ENCODE data around the gene LST1.

LST1 gene

GRCh38 chr6:31622684-31623091, 36.6 kb downstream of the LST1 start:
- no peak overlapping the region for H3K18ac ChIP-seq (ENCODE audit: low read length)
- H3K4me3 ChIP-seq (ENCODE audit: low read depth, low read length), result no peak overlapping the region
- H3K79me1 ChIP-seq (ENCODE audit: low read length), result peaks cover 7% of the 10 kb centered on the region
- H4K91ac ChIP-seq (ENCODE audit: low read depth, low read length), result no peak overlapping the region
- H2BK120ac ChIP-seq (ENCODE audit: insufficient read depth, low read length, poor library complexity), result no peak overlapping the region
- H3K9ac ChIP-seq (ENCODE audit: low read length), result no peak overlapping the region
- H3K36me3 ChIP-seq (ENCODE audit: control insufficient read depth in 1 of 2, insufficient read depth in 2 of 2, low read length in 2 of 2), result peaks cover 44 to 46% of the 10 kb centered on the region in 2 experiments
- no peak overlapping the region for H4K12ac ChIP-seq (ENCODE audit: low read depth, low read length)
- peak overlapping the region; percentile 77 for H3K4ac ChIP-seq (ENCODE audit: low read depth, low read length)
- no peak overlapping the region for H2AK5ac ChIP-seq (ENCODE audit: low read length)
- no peak overlapping the region for H3K27ac ChIP-seq (ENCODE audit: low read depth, low read length)
- no peak overlapping the region for H2BK12ac ChIP-seq (ENCODE audit: low read length)
- DNase-seq, result peak; percentile 30 to 63
- H2BK5ac ChIP-seq (ENCODE audit: low read depth, low read length, poor library complexity), result no peak overlapping the region
- no peak overlapping the region for H2AFZ ChIP-seq (ENCODE audit: insufficient read depth, low read length, poor library complexity)
- H3K79me2 ChIP-seq (ENCODE audit: control insufficient read depth, insufficient read depth, low read length, poor library complexity), result peaks cover 17% of the 10 kb centered on the region
- no peak overlapping the region for H3K14ac ChIP-seq (ENCODE audit: low read length)
- H4K8ac ChIP-seq (ENCODE audit: low read depth, low read length), result no peak overlapping the region
- peak overlapping the region; percentile 97 for H3K4me2 ChIP-seq (ENCODE audit: low read length)
- no peaks in the 10 kb centered on the region for H3K27me3 ChIP-seq (ENCODE audit: insufficient read depth, low read length)
- H3K9me3 ChIP-seq (ENCODE audit: insufficient read depth, low read depth, low read length), result no peaks in the 10 kb centered on the region
- WGBS (ENCODE audit: extremely low coverage, insufficient coverage, insufficient read length), result no CpG with 5 or more reads among the region's 10 CpGs
- no peak overlapping the region for H3K23ac ChIP-seq (ENCODE audit: low read length)
- peaks cover 4 to 7% of the 10 kb centered on the region in 2 experiments for H3K4me1 ChIP-seq (ENCODE audit: control insufficient read depth in 1 of 2, insufficient read depth in 2 of 2, low read length in 2 of 2)

GRCh38 chr6:31624070-31624469, 38.0 kb downstream of the LST1 start:
- no peak overlapping the region for H3K4me2 ChIP-seq (ENCODE audit: low read length)
- H2BK12ac ChIP-seq (ENCODE audit: low read length), result no peak overlapping the region
- no peak overlapping the region for H3K27ac ChIP-seq (ENCODE audit: low read depth, low read length)
- H3K4ac ChIP-seq (ENCODE audit: low read depth, low read length), result no peak overlapping the region
- no peak overlapping the region for H2BK120ac ChIP-seq (ENCODE audit: insufficient read depth, low read length, poor library complexity)
- no peak overlapping the region for H3K18ac ChIP-seq (ENCODE audit: low read length)
- H4K91ac ChIP-seq (ENCODE audit: low read depth, low read length), result no peak overlapping the region
- no peak overlapping the region for H2AK5ac ChIP-seq (ENCODE audit: low read length)
- no CpG with 5 or more reads among the region's 10 CpGs for WGBS (ENCODE audit: extremely low coverage, insufficient coverage, insufficient read length)
- peaks cover 4 to 7% of the 10 kb centered on the region in 2 experiments for H3K4me1 ChIP-seq (ENCODE audit: control insufficient read depth in 1 of 2, insufficient read depth in 2 of 2, low read length in 2 of 2)
- no peak overlapping the region for H4K8ac ChIP-seq (ENCODE audit: low read depth, low read length)
- no peak overlapping the region for H2AFZ ChIP-seq (ENCODE audit: insufficient read depth, low read length, poor library complexity)
- H3K36me3 ChIP-seq (ENCODE audit: control insufficient read depth in 1 of 2, insufficient read depth in 2 of 2, low read length in 2 of 2), result peaks cover 56 to 58% of the 10 kb centered on the region in 2 experiments
- no peak overlapping the region for H3K23ac ChIP-seq (ENCODE audit: low read length)
- H3K79me1 ChIP-seq (ENCODE audit: low read length), result peaks cover 7% of the 10 kb centered on the region
- no peak overlapping the region for H3K9ac ChIP-seq (ENCODE audit: low read length)
- H3K4me3 ChIP-seq (ENCODE audit: low read depth, low read length), result no peak overlapping the region
- H3K27me3 ChIP-seq (ENCODE audit: insufficient read depth, low read length), result no peaks in the 10 kb centered on the region
- peaks cover 17% of the 10 kb centered on the region for H3K79me2 ChIP-seq (ENCODE audit: control insufficient read depth, insufficient read depth, low read length, poor library complexity)
- H3K14ac ChIP-seq (ENCODE audit: low read length), result no peak overlapping the region
- H2BK5ac ChIP-seq (ENCODE audit: low read depth, low read length, poor library complexity), result no peak overlapping the region
- no peak for DNase-seq
- no peak overlapping the region for H4K12ac ChIP-seq (ENCODE audit: low read depth, low read length)
- H3K9me3 ChIP-seq (ENCODE audit: insufficient read depth, low read depth, low read length), result no peaks in the 10 kb centered on the region

GRCh38 chr6:31626952-31627351, 40.9 kb downstream of the LST1 start:
- no peaks in the 10 kb centered on the region for H3K79me1 ChIP-seq (ENCODE audit: low read length)
- peaks cover 4 to 6% of the 10 kb centered on the region in 2 experiments for H3K4me1 ChIP-seq (ENCODE audit: control insufficient read depth in 1 of 2, insufficient read depth in 2 of 2, low read length in 2 of 2)
- H3K18ac ChIP-seq (ENCODE audit: low read length), result no peak overlapping the region
- H2AFZ ChIP-seq (ENCODE audit: insufficient read depth, low read length, poor library complexity), result no peak overlapping the region
- H4K91ac ChIP-seq (ENCODE audit: low read depth, low read length), result no peak overlapping the region
- H3K4me3 ChIP-seq (ENCODE audit: low read depth, low read length), result no peak overlapping the region
- H2AK5ac ChIP-seq (ENCODE audit: low read length), result no peak overlapping the region
- H3K14ac ChIP-seq (ENCODE audit: low read length), result no peak overlapping the region
- no peaks in the 10 kb centered on the region for H3K9me3 ChIP-seq (ENCODE audit: insufficient read depth, low read depth, low read length)
- no peak overlapping the region for H3K23ac ChIP-seq (ENCODE audit: low read length)
- WGBS (ENCODE audit: extremely low coverage, insufficient coverage, insufficient read length), result no CpG with 5 or more reads among the region's 10 CpGs
- no peak overlapping the region for H3K27ac ChIP-seq (ENCODE audit: low read depth, low read length)
- no peak overlapping the region for H3K9ac ChIP-seq (ENCODE audit: low read length)
- H2BK120ac ChIP-seq (ENCODE audit: insufficient read depth, low read length, poor library complexity), result no peak overlapping the region
- H2BK12ac ChIP-seq (ENCODE audit: low read length), result no peak overlapping the region
- H3K4me2 ChIP-seq (ENCODE audit: low read length), result no peak overlapping the region
- H3K4ac ChIP-seq (ENCODE audit: low read depth, low read length), result no peak overlapping the region
- peaks cover 85 to 87% of the 10 kb centered on the region in 2 experiments for H3K36me3 ChIP-seq (ENCODE audit: control insufficient read depth in 1 of 2, insufficient read depth in 2 of 2, low read length in 2 of 2)
- no peak overlapping the region for H4K12ac ChIP-seq (ENCODE audit: low read depth, low read length)
- H3K79me2 ChIP-seq (ENCODE audit: control insufficient read depth, insufficient read depth, low read length, poor library complexity), result peaks cover 8% of the 10 kb centered on the region
- DNase-seq, result no peak
- H4K8ac ChIP-seq (ENCODE audit: low read depth, low read length), result no peak overlapping the region
- H2BK5ac ChIP-seq (ENCODE audit: low read depth, low read length, poor library complexity), result no peak overlapping the region
- H3K27me3 ChIP-seq (ENCODE audit: insufficient read depth, low read length), result no peaks in the 10 kb centered on the region

DNA sequence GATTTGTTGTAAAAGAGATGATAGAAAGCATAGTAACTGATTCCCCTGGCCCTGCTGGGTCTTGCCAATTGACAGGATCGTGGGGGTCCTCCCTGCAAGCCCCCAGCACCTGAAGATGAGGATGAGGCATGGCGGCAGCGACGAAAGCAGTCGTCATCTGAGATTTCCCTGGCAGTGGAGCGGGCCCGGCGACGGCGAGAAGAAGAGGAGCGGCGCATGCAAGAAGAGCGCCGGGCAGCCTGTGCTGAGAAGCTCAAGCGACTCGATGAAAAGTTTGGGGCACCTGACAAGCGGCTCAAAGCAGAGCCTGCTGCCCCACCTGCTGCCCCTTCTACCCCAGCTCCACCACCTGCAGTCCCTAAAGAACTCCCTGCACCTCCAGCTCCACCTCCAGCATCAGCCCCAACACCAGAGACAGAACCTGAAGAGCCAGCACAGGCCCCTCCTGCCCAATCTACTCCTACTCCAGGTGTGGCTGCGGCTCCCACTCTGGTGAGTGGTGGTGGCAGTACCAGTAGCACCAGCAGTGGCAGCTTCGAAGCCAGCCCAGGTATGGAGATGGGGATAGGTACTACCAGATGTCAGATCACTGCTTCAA, 41.7 kb downstream of the LST1 start:
- H3K9me3 ChIP-seq (ENCODE audit: insufficient read depth, low read depth, low read length), result no peaks in the 10 kb centered on the region
- no peak overlapping the region for H3K23ac ChIP-seq (ENCODE audit: low read length)
- H2BK5ac ChIP-seq (ENCODE audit: low read depth, low read length, poor library complexity), result no peak overlapping the region
- H3K14ac ChIP-seq (ENCODE audit: low read length), result no peak overlapping the region
- H3K4me2 ChIP-seq (ENCODE audit: low read length), result no peak overlapping the region
- peaks cover 2% of the 10 kb centered on the region for H3K79me2 ChIP-seq (ENCODE audit: control insufficient read depth, insufficient read depth, low read length, poor library complexity)
- no peak overlapping the region for H3K4me3 ChIP-seq (ENCODE audit: low read depth, low read length)
- no peak for DNase-seq
- no peak overlapping the region for H3K9ac ChIP-seq (ENCODE audit: low read length)
- no peak overlapping the region for H3K4ac ChIP-seq (ENCODE audit: low read depth, low read length)
- H3K79me1 ChIP-seq (ENCODE audit: low read length), result no peaks in the 10 kb centered on the region
- H3K36me3 ChIP-seq (ENCODE audit: control insufficient read depth in 1 of 2, insufficient read depth in 2 of 2, low read length in 2 of 2), result peaks cover 91 to 95% of the 10 kb centered on the region in 2 experiments
- H4K12ac ChIP-seq (ENCODE audit: low read depth, low read length), result no peak overlapping the region
- no peak overlapping the region for H3K27ac ChIP-seq (ENCODE audit: low read depth, low read length)
- peaks cover 0 to under 1% of the 10 kb centered on the region in 2 experiments for H3K4me1 ChIP-seq (ENCODE audit: control insufficient read depth in 1 of 2, insufficient read depth in 2 of 2, low read length in 2 of 2)
- H2BK120ac ChIP-seq (ENCODE audit: insufficient read depth, low read length, poor library complexity), result no peak overlapping the region
- H4K8ac ChIP-seq (ENCODE audit: low read depth, low read length), result no peak overlapping the region
- no peak overlapping the region for H3K18ac ChIP-seq (ENCODE audit: low read length)
- no peaks in the 10 kb centered on the region for H3K27me3 ChIP-seq (ENCODE audit: insufficient read depth, low read length)
- H2AK5ac ChIP-seq (ENCODE audit: low read length), result no peak overlapping the region
- no peak overlapping the region for H4K91ac ChIP-seq (ENCODE audit: low read depth, low read length)
- no CpG with 5 or more reads among the region's 19 CpGs for WGBS (ENCODE audit: extremely low coverage, insufficient coverage, insufficient read length)
- H2AFZ ChIP-seq (ENCODE audit: insufficient read depth, low read length, poor library complexity), result no peak overlapping the region
- no peak overlapping the region for H2BK12ac ChIP-seq (ENCODE audit: low read length)
